CD4-positive, alpha-beta T cell (primary cell): ENCODE data around the gene KANK2. TPM values are rescaled to one million over a fixed set of nuclear protein-coding genes. Genes with fewer than 3 reads are reported as not detected.

Source experiments
- ATAC-seq: fragments of 200-7000 bp; cut with Tn5 transposase; one replicate; pipeline ENCODE4 v1.10.0; 2022; ENCODE audit warnings: mild to moderate bottlenecking; ENCODE audit not compliant: poor library complexity
- CTCF ChIA-PET: fragments of 350-600 bp; sonication (Branson Sonifier 250); formaldehyde crosslinking; loops from one replicate; lab custom pipeline; 2021; ENCODE audit warnings: antibody characterized with exemption, inconsistent platforms; lab: Charles Lee
- POLR2A ChIA-PET: fragments of 350-600 bp; sonication (Branson Sonifier 250); formaldehyde crosslinking; loops from one replicate; lab custom pipeline; 2021; ENCODE audit warnings: antibody characterized with exemption, inconsistent platforms; lab: Charles Lee
- DNase-seq, 14 experiments: peaks; one replicate each; pipeline ENCODE4 v3.0.0-alpha.2; 2013 to 2020; ENCODE audit warnings: mixed read lengths in 2 of 14
- H3K27ac ChIP-seq, 2 donors: one replicate each; pipeline versions ENCODE4 v1.5.1 to v1.7.0; 2013; ENCODE audit warnings: low read length in 2 of 2, low read depth in 1 of 2, mild to moderate bottlenecking in 1 of 2
- H3K27me3 ChIP-seq, 2 experiments: 1 replicate in 1 of 2; 2 replicates in 1 of 2; pipeline versions ENCODE4 v1.6.1 to v1.7.0; 2013; ENCODE audit warnings: low read length in 2 of 2, control low read depth in 1 of 2, mild to moderate bottlenecking in 1 of 2, moderate library complexity in 1 of 2; ENCODE audit not compliant: insufficient read depth in 2 of 2, control insufficient read depth in 1 of 2
- H3K36me3 ChIP-seq: one replicate; pipeline ENCODE4 v1.6.1; 2013; ENCODE audit warnings: low read length, control low read depth; ENCODE audit not compliant: insufficient read depth
- H3K4me1 ChIP-seq: one replicate; pipeline ENCODE4 v1.6.1; 2013; ENCODE audit warnings: low read length, control low read depth; ENCODE audit not compliant: insufficient read depth
- H3K4me3 ChIP-seq: one replicate; pipeline ENCODE4 v1.5.1; 2013; ENCODE audit warnings: mild to moderate bottlenecking, low read length, moderate library complexity
- H3K9me3 ChIP-seq, 2 experiments: 1 replicate in 1 of 2; 2 replicates in 1 of 2; pipeline versions ENCODE4 v1.6.1 to v1.7.0; 2013; ENCODE audit warnings: low read length in 2 of 2, mild to moderate bottlenecking in 2 of 2, control low read depth in 1 of 2, moderate library complexity in 1 of 2; ENCODE audit not compliant: control insufficient read depth in 1 of 2, insufficient read depth in 1 of 2
- H3K27ac Mint-ChIP-seq: one replicate; pipeline ENCODE4 v1.8.0; 2020; ENCODE audit warnings: mixed read lengths
- H3K27me3 Mint-ChIP-seq: one replicate; pipeline ENCODE4 v1.8.0; 2021; ENCODE audit warnings: mixed read lengths
- H3K36me3 Mint-ChIP-seq: one replicate; pipeline ENCODE4 v1.8.0; 2021; ENCODE audit warnings: low read depth, mixed read lengths
- H3K4me1 Mint-ChIP-seq: one replicate; pipeline ENCODE4 v1.8.0; 2021; ENCODE audit warnings: low read depth, mixed read lengths
- H3K4me3 Mint-ChIP-seq: one replicate; pipeline ENCODE4 v1.8.0; 2020; ENCODE audit warnings: mild to moderate bottlenecking, mixed read lengths
- H3K9me3 Mint-ChIP-seq: one replicate; pipeline ENCODE4 v1.8.0; 2020; ENCODE audit warnings: mixed read lengths
- CTCF ChIP-seq: fragments of 200-600 bp; IDR thresholded peaks from one replicate; pipeline ENCODE4 v1.8.0; 2022; ENCODE audit warnings: antibody characterized with exemption, mild to moderate bottlenecking
- intact Hi-C, 2 experiments: fragments of 100-400 bp; cut with DNase I in 1 of 2; cut with micrococcal nuclease in 1 of 2; formaldehyde crosslinking; loops; one replicate each; pipeline versions ENCODE4 v1.15.1 to v1.9.0; 2023 to 2025; cut with DNase I, micrococcal nuclease
- total RNA-seq, 174 experiments: library from RNA in 2 of 174; stranded (reverse) in 2 of 174; gene quantifications; one replicate each; pipeline ENCODE4 v1.2.3 and lab custom pipeline; 2021 to 2026

The KANK2 gene
- total RNA-seq, 2 experiments from 2014 or later, result not detected

GRCh38 chr19:11190501-11190900, 6.8 kb downstream of the KANK2 start:
- Mint-ChIP-seq H3K27me3 (peaks cover 3% of the 10 kb centered on the region), H3K27ac (no peak overlapping the region), H3K36me3 (no peaks in the 10 kb centered on the region), H3K4me1 (peaks cover 5% of the 10 kb centered on the region), H3K9me3 (no peaks in the 10 kb centered on the region), H3K4me3 (no peak overlapping the region)
- DNase-seq (no peak), ATAC-seq (no peak)
- H3K4me1 ChIP-seq, result peaks cover 9% of the 10 kb centered on the region
- H3K27ac ChIP-seq, result no peak overlapping the region
- POLR2A ChIA-PET, result no interaction called here
- intact Hi-C loops, result no loop called here
- peaks cover 0 to 7% of the 10 kb centered on the region in 2 experiments for H3K9me3 ChIP-seq
- H3K27me3 ChIP-seq, result no peaks in the 10 kb centered on the region
- H3K4me3 ChIP-seq, result no peak overlapping the region
- TF ChIP-seq CTCF, result no peak
- H3K36me3 ChIP-seq, result no peaks in the 10 kb centered on the region
- CTCF ChIA-PET, result no interaction called here

GRCh38 chr19:11187441-11187840, 9.9 kb downstream of the KANK2 start:
- Histone ChIP-seq H3K36me3 (no peaks in the 10 kb centered on the region), H3K4me1 (no peaks in the 10 kb centered on the region), H3K9me3 (peaks cover 0 to 4% of the 10 kb centered on the region in 2 experiments), H3K27ac (no peak overlapping the region), H3K27me3 (no peaks in the 10 kb centered on the region), H3K4me3 (no peak overlapping the region)
- H3K27ac Mint-ChIP-seq, result no peak overlapping the region
- POLR2A ChIA-PET, result no interaction called here
- no peaks in the 10 kb centered on the region for H3K27me3 Mint-ChIP-seq
- intact Hi-C loops, result no loop called here
- no peak for ATAC-seq
- CTCF ChIA-PET, result no interaction called here
- no peak overlapping the region for H3K4me3 Mint-ChIP-seq
- H3K9me3 Mint-ChIP-seq, result no peaks in the 10 kb centered on the region
- no peaks in the 10 kb centered on the region for H3K4me1 Mint-ChIP-seq
- no peak for DNase-seq
- TF ChIP-seq CTCF, result no peak
- H3K36me3 Mint-ChIP-seq, result no peaks in the 10 kb centered on the region

- DNase-seq (no peak), ATAC-seq (no peak)
- Histone ChIP-seq H3K4me1 (peaks cover 7% of the 10 kb centered on the region), H3K27me3 (no peaks in the 10 kb centered on the region), H3K27ac (no peak overlapping the region), H3K4me3 (no peak overlapping the region), H3K9me3 (no peaks in the 10 kb centered on the region), H3K36me3 (no peaks in the 10 kb centered on the region)
- no peak overlapping the region for H3K27ac Mint-ChIP-seq
- ChIA-PET CTCF (no interaction called here), POLR2A (no interaction called here)
- no peaks in the 10 kb centered on the region for H3K9me3 Mint-ChIP-seq
- no peak for TF ChIP-seq CTCF
- no peaks in the 10 kb centered on the region for H3K4me1 Mint-ChIP-seq
- H3K27me3 Mint-ChIP-seq, result peaks cover 5% of the 10 kb centered on the region
- H3K36me3 Mint-ChIP-seq, result no peaks in the 10 kb centered on the region
- H3K4me3 Mint-ChIP-seq, result no peak overlapping the region
- intact Hi-C loops, result no loop called here
Observed at GRCh38 chr19:11182994-11183393, 14.4 kb downstream of the KANK2 start.
